PC-3 (cell line): ENCODE data around the gene EXOC6B. TPM values are rescaled to one million over a fixed set of nuclear protein-coding genes. Genes with fewer than 3 reads are reported as not detected.

Experiments used
- ATAC-seq: fragments of 200-7000 bp; cut with Tn5 transposase; 2 replicates; pipeline ENCODE4 v1.9.1; 2020; ENCODE audit warnings: mild to moderate bottlenecking, moderate library complexity
- BruUV-seq: library from RNA; stranded (reverse); fragments of 400-500 nt; replicated peaks from 2 replicates; lab custom pipeline; 2021; lab: Mats Ljungman, UMichigan
- CTCF ChIA-PET: fragments of 300-600 bp; sonication (Branson Sonifier 250); formaldehyde crosslinking; loops from one replicate; lab custom pipeline; 2022; ENCODE audit warnings: antibody characterized with exemption; lab: Charles Lee
- POLR2A ChIA-PET: fragments of 300-600 bp; sonication (Branson Sonifier 250); formaldehyde crosslinking; loops from one replicate; lab custom pipeline; 2022; ENCODE audit warnings: antibody characterized with exemption; ENCODE audit not compliant: unreplicated experiment; lab: Charles Lee
- DNase-seq: peaks from one replicate; pipeline ENCODE4 v3.0.0-alpha.2; 2015
- H2AFZ ChIP-seq: fragments of 300-600 bp; sonication (generic); 2 replicates; pipeline ENCODE4 v1.6.0; 2016; ENCODE audit warnings: antibody characterized with exemption, low read length
- H3F3A ChIP-seq: fragments of 300-600 bp; sonication (generic); one replicate; pipeline ENCODE4 v1.6.0; 2017; ENCODE audit warnings: antibody characterized with exemption, low read length, control low read depth, mild to moderate bottlenecking; ENCODE audit not compliant: unreplicated experiment
- H3K27ac ChIP-seq: fragments of 300-600 bp; sonication (generic); 2 replicates; pipeline ENCODE4 v1.5.1; 2016; ENCODE audit warnings: mild to moderate bottlenecking, low read length
- H3K27me3 ChIP-seq: fragments of 300-600 bp; sonication (generic); 2 replicates; pipeline ENCODE4 v1.6.1; 2016; ENCODE audit warnings: low read length, mixed read lengths
- H3K36me3 ChIP-seq: fragments of 300-600 bp; sonication (generic); 2 replicates; pipeline ENCODE4 v1.6.1; 2016; ENCODE audit warnings: low read depth, mixed run types, low read length, mixed read lengths
- H3K4me1 ChIP-seq: fragments of 300-600 bp; sonication (generic); 2 replicates; pipeline ENCODE4 v1.5.1; 2016; ENCODE audit warnings: low read length; ENCODE audit not compliant: insufficient read depth
- H3K4me2 ChIP-seq: fragments of 300-600 bp; sonication (generic); 2 replicates; pipeline ENCODE4 v1.6.0; 2016; ENCODE audit warnings: low read length
- H3K4me3 ChIP-seq: fragments of 300-600 bp; sonication (generic); 2 replicates; pipeline ENCODE4 v1.5.1; 2016; ENCODE audit warnings: mild to moderate bottlenecking, low read length, mixed read lengths
- H3K79me2 ChIP-seq: fragments of 300-600 bp; sonication (generic); 2 replicates; pipeline ENCODE4 v1.6.1; 2017; ENCODE audit warnings: low read length, mixed read lengths
- H3K9ac ChIP-seq: fragments of 300-600 bp; sonication (generic); 2 replicates; pipeline ENCODE4 v1.6.0; 2016; ENCODE audit warnings: mild to moderate bottlenecking, low read length
- H3K9me2 ChIP-seq: fragments of 300-600 bp; sonication (generic); replicated peaks from 2 replicates; pipeline ENCODE4 v1.6.1; 2016; ENCODE audit warnings: mixed run types, low read length, mixed read lengths
- H3K9me3 ChIP-seq: fragments of 300-600 bp; sonication (generic); 2 replicates; pipeline ENCODE4 v1.6.1; 2016; ENCODE audit warnings: low read length, mixed read lengths
- H4K20me1 ChIP-seq: fragments of 300-600 bp; sonication (generic); 2 replicates; pipeline ENCODE4 v1.6.1; 2016; ENCODE audit warnings: low read length, mixed read lengths
- CTCF ChIP-seq: fragments of 300-600 bp; sonication (generic); conservative IDR thresholded peaks from 2 replicates; pipeline ENCODE4 v1.5.1; 2017; ENCODE audit warnings: antibody characterized with exemption, low read depth, mild to moderate bottlenecking, low read length
- EZH2 ChIP-seq: fragments of 300-600 bp; sonication (generic); IDR thresholded peaks from one replicate; pipeline ENCODE4 v1.6.1; 2017; ENCODE audit warnings: antibody characterized with exemption, mild to moderate bottlenecking, low read length; ENCODE audit not compliant: unreplicated experiment
- EZH2phosphoT487 ChIP-seq: fragments of 300-600 bp; sonication (generic); IDR thresholded peaks from 2 replicates; pipeline ENCODE4 v1.6.1; 2018; ENCODE audit warnings: mild to moderate bottlenecking, antibody characterized with exemption, low read length, borderline replicate concordance
- intact Hi-C: fragments of 100-400 bp; cut with micrococcal nuclease; formaldehyde crosslinking; loops from 2 replicates; pipeline ENCODE4 v1.9.0; 2023
- total RNA-seq: library from RNA; depleted of rRNA; stranded (reverse); fragments of >200 nt; gene quantifications from 2 replicates; pipeline ENCODE4 v1.2.3, GENCODE V29; 2014

The EXOC6B gene
- total RNA-seq, 1 experiment from 2014 or later = 13.9 TPM

- no peaks in the 10 kb centered on the region for H3K9me2 ChIP-seq
- no peak overlapping the region for H3K9ac ChIP-seq
- H3K4me3 ChIP-seq = no peak overlapping the region
- intact Hi-C loops = no loop called here
- H3F3A ChIP-seq = no peaks in the 10 kb centered on the region
- ChIA-PET CTCF (no interaction called here), POLR2A (no interaction called here)
- no peaks in the 10 kb centered on the region; the same call in 1 of the 2 replicates for H3K4me1 ChIP-seq
- no peak overlapping the region for H2AFZ ChIP-seq
- no peak for DNase-seq
- H3K4me2 ChIP-seq = no peak overlapping the region
- no peaks in the 10 kb centered on the region for H4K20me1 ChIP-seq
- ATAC-seq = no peak
- TF ChIP-seq EZH2 = no peak
- no peak for TF ChIP-seq EZH2phosphoT487
- no peak for TF ChIP-seq CTCF
- H3K36me3 ChIP-seq = no peaks in the 10 kb centered on the region
- H3K27ac ChIP-seq = no peak overlapping the region
- 0 out of 2 replicates have a peak, but pooled peaks cover 12% of the 10 kb centered on the region for H3K27me3 ChIP-seq
- BruUV-seq = no TSS peak
- no peaks in the 10 kb centered on the region for H3K79me2 ChIP-seq
- no peaks in the 10 kb centered on the region for H3K9me3 ChIP-seq
Observed at GRCh38 chr2:72128059-72128842, 697.6 kb downstream of the EXOC6B start.

- Histone ChIP-seq H3K79me2 (no peaks in the 10 kb centered on the region), H3K36me3 (no peaks in the 10 kb centered on the region), H3K9me2 (no peaks in the 10 kb centered on the region), H3K27me3 (0 out of 2 replicates have a peak, but pooled peaks cover 13% of the 10 kb centered on the region), H3K4me1 (no peaks in the 10 kb centered on the region; the same call in 1 of the 2 replicates), H3F3A (no peaks in the 10 kb centered on the region), H2AFZ (no peak overlapping the region), H3K9me3 (no peaks in the 10 kb centered on the region), H3K27ac (no peak overlapping the region), H3K4me3 (no peak overlapping the region), H3K9ac (no peak overlapping the region), H4K20me1 (no peaks in the 10 kb centered on the region), H3K4me2 (no peak overlapping the region)
- no peak for ATAC-seq
- CTCF ChIA-PET = no interaction called here
- POLR2A ChIA-PET = no interaction called here
- DNase-seq = no peak
- intact Hi-C loops = no loop called here
- TF ChIP-seq EZH2 (no peak), CTCF (no peak), EZH2phosphoT487 (no peak)
- no TSS peak for BruUV-seq
Observed at GRCh38 chr2:72127401-72128058, 698.3 kb downstream of the EXOC6B start.
